ENCODE data around the gene NOVA1. TPM values are rescaled to one million over a fixed set of nuclear protein-coding genes. Genes with fewer than 3 reads are reported as not detected.

The NOVA1 gene
- total RNA-seq, 1 experiment from 2014 or later = not detected

- no TSS peak for BruUV-seq (replicated peaks)
- Histone ChIP-seq H3K27ac (ENCODE audit: low read depth, low read length) (no peak overlapping the region), H3K9me2 (ENCODE audit: insufficient read depth) (no peaks in the 10 kb centered on the region), H3K27me3 (ENCODE audit: insufficient read depth, low read length) (no peaks in the 10 kb centered on the region), H2AFZ (ENCODE audit: low read depth, low read length, poor library complexity, severe bottlenecking) (no peak overlapping the region), H3K79me2 (ENCODE audit: insufficient read depth, low read length) (no peaks in the 10 kb centered on the region), H3K9me3 (ENCODE audit: control insufficient read depth in 1 of 2, insufficient read depth in 1 of 2, low read depth in 1 of 2, low read length in 2 of 2) (peaks cover 4 to 37% of the 10 kb centered on the region in 2 experiments; a peak in 3 of 4 replicates), H3K4me1 (ENCODE audit: control insufficient read depth in 1 of 2, insufficient read depth in 2 of 2, low read length in 2 of 2) (no peaks in the 10 kb centered on the region), H3K36me3 (ENCODE audit: control insufficient read depth in 1 of 2, insufficient read depth in 2 of 2, low read length in 2 of 2) (no peaks in the 10 kb centered on the region), H3K4me3 (replicated peaks in 1 of 2; ENCODE audit: low read depth in 1 of 2, low read length in 2 of 2) (no peak overlapping the region), H3K9ac (ENCODE audit: low read length) (no peak overlapping the region), H3K4me2 (ENCODE audit: low read length) (no peak overlapping the region), H4K20me1 (ENCODE audit: insufficient read depth) (no peaks in the 10 kb centered on the region)
- ChIA-PET POLR2A (no interaction called here), CTCF (no interaction called here), RAD21 (ENCODE audit: low non-redundant PET in 1 of 2, low total read pairs in 2 of 2, uncharacterized antibody in 2 of 2, unreplicated experiment in 2 of 2) (no interaction called here)
- ATAC-seq (no peak), DNase-seq (ENCODE audit: low read depth, low spot score) (no peak)
- intact Hi-C loops (cut with micrococcal nuclease) = no loop called here
- TF ChIP-seq TCF7L2 (IDR thresholded peaks at IDR 0.05; ENCODE audit: borderline replicate concordance, extremely low read depth, insufficient read depth, insufficient read length) = no peak
- TF ChIP-seq ZNF274 (IDR thresholded peaks at IDR 0.05; ENCODE audit: low read depth, low read length) = no peak
- TF ChIP-seq ATF3 (IDR thresholded peaks at IDR 0.05) = no peak
- TF ChIP-seq FOSL1 (IDR thresholded peaks at IDR 0.05; ENCODE audit: low read depth) = no peak
Observed at GRCh38 chr14:26621807-26622560, 24.2 kb upstream of the NOVA1 start.

GRCh38 chr14:26621364-26621763, 23.5 kb upstream of the NOVA1 start:
- Histone ChIP-seq H3K4me2 (ENCODE audit: low read length) (no peak overlapping the region), H3K9me3 (ENCODE audit: control insufficient read depth in 1 of 2, insufficient read depth in 1 of 2, low read depth in 1 of 2, low read length in 2 of 2) (peaks cover 4 to 31% of the 10 kb centered on the region in 2 experiments; a peak in 3 of 4 replicates), H3K27me3 (ENCODE audit: insufficient read depth, low read length) (no peaks in the 10 kb centered on the region), H3K79me2 (ENCODE audit: insufficient read depth, low read length) (no peaks in the 10 kb centered on the region), H3K4me1 (ENCODE audit: control insufficient read depth in 1 of 2, insufficient read depth in 2 of 2, low read length in 2 of 2) (no peaks in the 10 kb centered on the region), H3K27ac (ENCODE audit: low read depth, low read length) (no peak overlapping the region), H3K9me2 (ENCODE audit: insufficient read depth) (no peaks in the 10 kb centered on the region), H3K4me3 (replicated peaks in 1 of 2; ENCODE audit: low read depth in 1 of 2, low read length in 2 of 2) (no peak overlapping the region), H3K36me3 (ENCODE audit: control insufficient read depth in 1 of 2, insufficient read depth in 2 of 2, low read length in 2 of 2) (no peaks in the 10 kb centered on the region), H4K20me1 (ENCODE audit: insufficient read depth) (no peaks in the 10 kb centered on the region), H3K9ac (ENCODE audit: low read length) (no peak overlapping the region), H2AFZ (ENCODE audit: low read depth, low read length, poor library complexity, severe bottlenecking) (no peak overlapping the region)
- no peak for ATAC-seq
- ChIA-PET CTCF (no interaction called here), POLR2A (no interaction called here), RAD21 (ENCODE audit: low non-redundant PET in 1 of 2, low total read pairs in 2 of 2, uncharacterized antibody in 2 of 2, unreplicated experiment in 2 of 2) (no interaction called here)
- no peak for DNase-seq (ENCODE audit: low read depth, low spot score)
- TF ChIP-seq ZFX (IDR thresholded peaks at IDR 0.05) (no peak), TCF7L2 (IDR thresholded peaks at IDR 0.05; ENCODE audit: borderline replicate concordance, extremely low read depth, insufficient read depth, insufficient read length) (no peak), POLR2AphosphoS5 (IDR thresholded peaks at IDR 0.05; ENCODE audit: low read depth, low read length) (no peak), YY1 (IDR thresholded peaks at IDR 0.05; ENCODE audit: extremely low read depth, insufficient replicate concordance, low read depth, low read length) (no peak), EZH2 (IDR thresholded peaks at IDR 0.05) (no peak), FOSL1 (IDR thresholded peaks at IDR 0.05; ENCODE audit: low read depth) (no peak), SP1 (IDR thresholded peaks at IDR 0.05; ENCODE audit: low read depth) (no peak)
- no TSS peak for BruUV-seq (replicated peaks)
- intact Hi-C loops (cut with micrococcal nuclease) = no loop called here

All from HCT116 (cell line).